ENCODE data around the gene PIKFYVE. TPM values are rescaled to one million over a fixed set of nuclear protein-coding genes. Genes with fewer than 3 reads are reported as not detected.
"Not testable (repeated sequence)": the region's sequence is repeated elsewhere in the genome, so short reads cannot be mapped to it uniquely, and the experiment has no call there.

PIKFYVE gene
- total RNA-seq, 1 experiment from 2014 or later: 36.6 TPM

- Histone ChIP-seq H3K4me1 (no peaks in the 10 kb centered on the region), H3K27me3 (no peaks in the 10 kb centered on the region), H3K9me3 (replicated peaks) (no peaks in the 10 kb centered on the region), H3K4me3 (no peak overlapping the region), H3K27ac (no peak overlapping the region), H3K36me3 (peaks cover 18% of the 10 kb centered on the region)
- no peak for DNase-seq
Measured at GRCh38 chr2:208250388-208250787, 15.7 kb upstream of the PIKFYVE start.

DNA sequence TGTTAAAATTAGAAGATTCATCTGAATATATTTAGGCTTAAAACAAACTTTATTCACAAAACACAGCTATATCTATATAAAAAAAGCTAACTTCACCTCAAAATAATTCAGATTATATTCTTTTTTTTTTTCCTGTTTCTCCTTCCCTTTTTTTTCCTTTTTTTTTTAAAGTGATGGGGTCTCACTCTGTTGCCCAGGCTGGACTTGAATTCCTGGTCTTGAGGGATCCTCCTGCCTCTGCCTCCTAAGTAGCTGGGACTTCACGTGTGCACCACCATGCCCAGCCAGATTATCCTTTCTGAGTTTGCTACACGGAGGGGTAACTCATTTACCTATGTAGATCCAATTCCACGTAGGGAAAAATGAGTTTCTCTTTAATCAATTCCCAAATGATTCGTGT, 15.0 kb upstream of the PIKFYVE start:
- no peaks in the 10 kb centered on the region for H3K4me1 ChIP-seq
- H3K9me3 ChIP-seq (replicated peaks): no peaks in the 10 kb centered on the region
- no peak for DNase-seq
- H3K27ac ChIP-seq: no peak overlapping the region
- no peak overlapping the region for H3K4me3 ChIP-seq
- H3K27me3 ChIP-seq: no peaks in the 10 kb centered on the region
- H3K36me3 ChIP-seq: peaks cover 17% of the 10 kb centered on the region

- Histone ChIP-seq H3K27me3 (no peaks in the 10 kb centered on the region), H3K9me3 (replicated peaks) (no peaks in the 10 kb centered on the region), H3K4me1 (no peaks in the 10 kb centered on the region), H3K27ac (no peak overlapping the region), H3K36me3 (peaks cover 12% of the 10 kb centered on the region), H3K4me3 (no peak overlapping the region)
- DNase-seq: no peak
Measured at GRCh38 chr2:208252716-208253492, 13.2 kb upstream of the PIKFYVE start.

DNA sequence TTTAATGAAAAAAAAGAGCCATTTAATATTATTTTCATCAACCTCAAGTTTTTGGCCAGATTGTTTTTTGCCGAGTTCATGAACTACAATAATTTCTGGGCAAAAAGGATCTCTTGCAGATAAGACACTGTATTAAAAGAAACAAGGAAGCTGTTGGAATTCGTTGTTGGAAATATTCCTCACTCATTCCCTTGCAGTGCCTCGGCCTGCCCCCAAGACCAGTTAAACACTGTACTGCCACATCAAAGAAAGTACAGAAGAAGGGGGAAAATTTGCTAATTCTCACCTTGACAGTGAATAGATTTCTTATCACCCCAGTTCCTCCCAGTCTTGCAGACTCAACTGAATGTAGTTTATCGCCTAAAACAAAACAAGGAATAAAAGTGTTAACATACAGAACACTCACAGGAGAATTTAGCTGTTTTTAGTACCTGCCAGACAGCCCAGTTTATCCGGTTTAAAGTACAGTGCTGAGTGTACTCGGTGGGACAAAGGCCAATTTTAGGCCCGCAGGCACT, 12.4 kb upstream of the PIKFYVE start:
- no peaks in the 10 kb centered on the region for H3K4me1 ChIP-seq
- peak overlapping the region; percentile 72 for H3K4me3 ChIP-seq

GRCh38 chr2:208254118-208254870, 11.8 kb upstream of the PIKFYVE start:
- Histone ChIP-seq H3K4me3 (peak overlapping the region; percentile 72), H3K4me1 (no peaks in the 10 kb centered on the region), H3K36me3 (peaks cover 11% of the 10 kb centered on the region), H3K27ac (peak overlapping the region; percentile 21; the same call in 1 of the 2 replicates), H3K27me3 (no peaks in the 10 kb centered on the region), H3K9me3 (replicated peaks) (no peaks in the 10 kb centered on the region)
- DNase-seq: peak; percentile 84 to 88

More for the DNA sequence above, 12.4 kb upstream of the PIKFYVE start:
- H3K36me3 ChIP-seq: peaks cover 11% of the 10 kb centered on the region
- no peak for DNase-seq
- H3K27ac ChIP-seq: no peak overlapping the region
- no peaks in the 10 kb centered on the region for H3K9me3 ChIP-seq (replicated peaks)
- H3K27me3 ChIP-seq: no peaks in the 10 kb centered on the region

DNA sequence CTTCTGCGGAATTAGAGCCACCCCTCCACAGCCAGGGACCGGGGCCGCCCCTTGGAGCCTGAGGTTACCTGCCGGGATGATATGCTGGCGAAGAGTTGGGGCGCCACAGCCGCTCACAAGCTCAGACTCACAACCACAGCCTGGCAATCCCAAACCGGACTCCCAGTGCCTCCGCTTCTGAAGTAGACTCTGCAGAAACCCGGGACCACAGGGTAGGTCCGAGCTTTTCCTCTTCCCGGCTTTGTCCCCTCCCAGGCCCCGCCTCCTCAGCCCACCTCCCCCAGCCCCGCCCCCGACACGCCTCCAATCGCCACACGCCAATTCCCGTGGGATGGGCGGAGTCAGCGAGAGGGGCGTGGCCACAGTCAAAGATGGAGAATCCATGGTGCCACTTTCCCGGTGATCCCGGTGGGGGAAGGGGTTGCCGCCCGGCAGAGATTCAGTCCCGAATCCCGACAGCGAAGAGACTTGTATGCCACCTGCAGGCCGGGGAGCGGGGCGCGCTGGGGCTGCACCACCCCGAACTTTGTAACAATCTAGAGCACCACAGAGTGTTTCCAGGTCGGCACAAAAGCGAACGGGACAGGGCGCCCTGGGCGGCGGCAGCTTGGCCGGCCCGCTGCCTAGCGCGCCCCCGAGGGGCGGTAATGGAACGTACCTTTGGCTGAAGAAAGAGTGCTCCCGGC, 11.0 kb upstream of the PIKFYVE start, which contains the start of gene IDH1:
IDH1 (minus strand) TSS at position 201 of the 686 bp plus-strand sequence. CDS start 3,520 bp downstream, outside the sequence.
- Histone ChIP-seq H3K36me3 (peaks cover 9% of the 10 kb centered on the region), H3K4me3 (peak within 1 kb of the TSS; percentile 72), H3K27me3 (no peaks in the 10 kb centered on the region), H3K9me3 (replicated peaks) (no peaks in the 10 kb centered on the region), H3K4me1 (no peaks in the 10 kb centered on the region), H3K27ac (peak within 1 kb of the TSS; percentile 35; the same call in 1 of the 2 replicates)
- DNase-seq: peak; percentile 96 to 98

DNA sequence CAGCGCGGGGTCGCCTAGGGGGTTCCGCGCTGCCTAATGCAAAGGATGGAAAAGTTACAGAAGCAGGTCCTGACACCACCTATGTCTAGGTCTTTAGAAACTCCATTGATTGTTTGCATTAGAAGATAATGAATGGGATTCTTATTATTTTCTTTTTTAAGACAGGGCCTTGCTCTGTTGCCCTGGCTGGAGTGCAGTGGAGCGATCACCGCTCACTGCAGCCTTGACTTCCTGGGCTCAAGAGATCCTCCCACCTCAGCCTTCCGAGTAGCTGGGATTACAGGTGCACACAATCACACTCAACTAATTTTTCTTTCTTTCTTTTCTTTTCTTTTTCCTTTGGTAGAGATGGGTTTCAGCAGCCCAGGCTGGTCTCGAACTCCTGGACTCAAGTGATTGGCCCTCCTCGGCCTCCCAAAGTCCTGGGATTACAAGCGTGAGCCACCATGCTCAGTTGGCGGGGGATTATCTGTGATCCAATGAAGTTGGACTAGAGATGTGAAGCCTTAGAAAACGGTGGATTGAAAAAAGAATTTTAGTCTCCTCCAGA, 10.4 kb upstream of the PIKFYVE start:
- DNase-seq: no peak
- H3K9me3 ChIP-seq (replicated peaks): no peaks in the 10 kb centered on the region
- no peaks in the 10 kb centered on the region for H3K27me3 ChIP-seq
- peaks cover 6% of the 10 kb centered on the region for H3K36me3 ChIP-seq
- H3K4me1 ChIP-seq: no peaks in the 10 kb centered on the region
- peak overlapping the region; percentile 72 for H3K4me3 ChIP-seq
- H3K27ac ChIP-seq: peak overlapping the region; percentile 35; the same call in 1 of the 2 replicates

DNA sequence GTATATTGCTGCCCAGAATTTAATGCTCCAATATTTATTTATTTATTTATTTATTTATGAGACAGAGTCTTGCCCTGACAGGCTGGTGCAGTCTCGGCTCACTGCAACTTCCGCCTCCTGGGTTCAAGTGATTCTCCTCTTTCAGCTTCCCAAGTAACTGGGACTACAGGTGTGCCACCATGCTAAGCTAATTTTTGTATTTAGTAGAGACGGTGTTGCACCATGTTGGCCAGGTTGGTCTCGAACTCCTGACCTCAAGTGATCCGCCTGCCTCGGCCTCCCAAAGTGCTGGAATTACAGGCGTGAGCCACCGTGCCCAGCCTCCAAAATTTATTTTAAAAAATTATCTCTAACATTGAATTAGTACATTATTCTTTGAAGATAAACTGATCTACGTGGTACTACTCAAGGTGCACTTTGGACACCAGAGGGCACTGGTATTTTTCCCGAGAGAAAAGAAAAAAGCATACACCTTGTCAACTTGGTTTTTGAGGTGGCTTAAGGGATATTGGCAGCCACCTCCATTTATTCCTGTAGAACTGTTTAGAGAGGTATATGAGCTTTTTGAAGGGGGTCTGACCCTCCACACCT, 9.8 kb upstream of the PIKFYVE start:
- Histone ChIP-seq H3K36me3 (peaks cover 5% of the 10 kb centered on the region), H3K27ac (no peak overlapping the region), H3K4me3 (no peak overlapping the region), H3K27me3 (no peaks in the 10 kb centered on the region), H3K9me3 (replicated peaks) (no peaks in the 10 kb centered on the region), H3K4me1 (no peaks in the 10 kb centered on the region)
- no peak for DNase-seq

GRCh38 chr2:208256849-208257813, 8.9 kb upstream of the PIKFYVE start:
- DNase-seq; H3K4me3 ChIP-seq; H3K27me3 ChIP-seq; H3K4me1 ChIP-seq; H3K36me3 ChIP-seq; H3K27ac ChIP-seq; H3K9me3 ChIP-seq (replicated peaks): not testable (repeated sequence)

- no peaks in the 10 kb centered on the region for H3K4me1 ChIP-seq
- H3K27me3 ChIP-seq: no peaks in the 10 kb centered on the region
- peak overlapping the region; percentile 17; the same call in 1 of the 2 replicates for H3K27ac ChIP-seq
- peak overlapping the region; percentile 72 for H3K4me3 ChIP-seq
- H3K9me3 ChIP-seq (replicated peaks): no peaks in the 10 kb centered on the region; the same call in 1 of the 2 replicates
- H3K36me3 ChIP-seq: no peaks in the 10 kb centered on the region; the same call in 1 of the 2 replicates
- peak; percentile 26 to 58 for DNase-seq
Measured at GRCh38 chr2:208265371-208265800, 669 bp upstream of the PIKFYVE start.

DNA sequence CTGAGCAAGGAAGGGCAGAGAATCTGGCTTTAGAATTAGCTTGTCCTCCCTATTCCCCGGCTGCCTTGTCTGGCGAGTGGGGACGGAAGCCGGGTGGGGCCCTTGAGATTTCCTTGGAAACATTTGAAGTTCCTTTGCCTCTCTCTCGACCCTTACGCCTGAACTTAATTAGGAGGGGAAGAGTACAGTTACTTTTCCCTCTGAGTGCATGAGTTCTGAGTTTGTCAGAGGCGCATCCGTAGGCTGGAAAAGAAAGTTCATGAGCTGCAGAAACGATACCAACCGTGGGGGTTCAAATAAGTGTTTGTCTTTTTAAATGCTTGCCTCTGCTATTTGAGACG, 468 bp downstream of the PIKFYVE start:
- Histone ChIP-seq H3K4me1 (no peaks in the 10 kb centered on the region), H3K27me3 (no peaks in the 10 kb centered on the region), H3K9me3 (replicated peaks) (no peaks in the 10 kb centered on the region; the same call in 1 of the 2 replicates), H3K27ac (peak overlapping the region; percentile 50), H3K36me3 (peaks cover 4% of the 10 kb centered on the region; the same call in 1 of the 2 replicates), H3K4me3 (peak overlapping the region; percentile 72)
- no peak for DNase-seq

- no peaks in the 10 kb centered on the region for H3K27me3 ChIP-seq
- H3K4me3 ChIP-seq: peak overlapping the region; percentile 72
- H3K36me3 ChIP-seq: peaks cover 8% of the 10 kb centered on the region; the same call in 1 of the 2 replicates
- no peaks in the 10 kb centered on the region; the same call in 1 of the 2 replicates for H3K9me3 ChIP-seq (replicated peaks)
- no peaks in the 10 kb centered on the region for H3K4me1 ChIP-seq
- H3K27ac ChIP-seq: no peak overlapping the region
- DNase-seq: no peak
Measured at GRCh38 chr2:208266936-208267335, 881 bp downstream of the PIKFYVE start.

DNA sequence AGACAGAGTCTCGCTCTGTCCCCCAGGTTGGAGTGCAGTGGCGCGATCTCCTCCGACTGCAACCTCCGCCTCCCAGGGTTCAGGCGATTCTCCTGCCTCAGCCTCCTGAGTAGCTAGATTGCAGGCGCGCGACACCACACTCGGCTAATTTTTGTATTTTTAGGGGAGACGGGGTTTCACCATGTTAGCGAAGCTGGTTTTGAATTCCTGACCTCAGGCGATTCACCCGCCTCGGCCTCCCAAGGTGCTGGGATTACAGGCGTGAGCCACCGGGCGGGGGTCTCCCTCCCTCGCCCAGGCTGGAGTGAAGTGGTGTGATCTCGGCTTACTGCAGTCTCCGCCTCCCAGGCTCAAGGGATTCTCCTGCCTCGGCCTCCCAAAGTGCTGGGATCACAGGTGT, 1.5 kb downstream of the PIKFYVE start:
- H3K4me3 ChIP-seq: peak overlapping the region; percentile 72
- DNase-seq: peak; percentile 35 to 52
- H3K27me3 ChIP-seq; H3K4me1 ChIP-seq; H3K27ac ChIP-seq; H3K9me3 ChIP-seq (replicated peaks); H3K36me3 ChIP-seq: not testable (repeated sequence)

Data from SJCRH30 (cell line).